Measurements from ENCODE around the gene LRRTM2. TPM values are rescaled to one million over a fixed set of nuclear protein-coding genes. Genes with fewer than 3 reads are reported as not detected.
A peak's percentile ranks its signal among the peaks of the same experiment; 100 is the strongest.

Gene LRRTM2
- total and polyA plus RNA-seq, 8 donors = 0.16 to 2.9 (median 1.0) TPM

DNA sequence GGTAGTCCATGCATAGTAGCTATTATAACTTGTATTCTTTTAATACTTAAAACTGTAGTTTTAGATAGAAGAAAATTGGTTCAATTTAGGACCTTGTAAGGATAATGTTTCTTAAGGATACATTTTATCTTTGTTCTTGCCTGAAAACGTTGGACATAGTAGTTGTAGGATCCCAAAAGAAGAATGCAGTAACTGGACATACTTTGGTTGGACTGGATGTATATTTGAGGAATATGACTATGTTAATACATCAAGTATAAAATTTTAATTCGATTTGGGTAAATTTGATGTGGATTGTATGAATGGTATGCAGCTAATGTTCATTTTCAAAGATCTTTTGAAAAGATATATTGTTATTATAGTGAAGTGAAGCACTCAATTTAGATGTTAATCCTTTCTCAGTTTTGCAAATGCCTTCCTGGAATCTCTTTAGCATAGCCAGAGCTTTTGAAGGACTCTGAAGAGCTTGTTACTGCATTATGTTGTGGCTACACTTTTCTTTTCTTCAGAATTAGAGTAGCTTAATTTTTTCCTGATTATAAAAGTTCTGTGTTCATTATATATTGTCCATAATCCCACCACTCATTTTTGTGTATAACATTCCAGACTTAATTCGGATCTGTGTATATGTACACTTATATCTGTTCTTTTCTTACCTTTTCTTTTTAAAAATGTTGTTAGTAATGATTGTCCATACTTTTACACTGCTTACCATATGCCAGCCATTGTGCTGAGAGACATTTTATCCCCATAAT lies 41.2 kb downstream of the LRRTM2 start:
- DNase-seq = no peak
- no peak overlapping the region for H3K27ac ChIP-seq
- H3K4me1 ChIP-seq = peaks cover 0 to 21% of the 10 kb centered on the region in 2 donors
- no peaks in the 10 kb centered on the region for H3K27me3 ChIP-seq
- ATAC-seq = peak; percentile 21
- H3K36me3 ChIP-seq = peaks cover 0 to 5% of the 10 kb centered on the region in 2 donors
- TF ChIP-seq, protein P1, sequence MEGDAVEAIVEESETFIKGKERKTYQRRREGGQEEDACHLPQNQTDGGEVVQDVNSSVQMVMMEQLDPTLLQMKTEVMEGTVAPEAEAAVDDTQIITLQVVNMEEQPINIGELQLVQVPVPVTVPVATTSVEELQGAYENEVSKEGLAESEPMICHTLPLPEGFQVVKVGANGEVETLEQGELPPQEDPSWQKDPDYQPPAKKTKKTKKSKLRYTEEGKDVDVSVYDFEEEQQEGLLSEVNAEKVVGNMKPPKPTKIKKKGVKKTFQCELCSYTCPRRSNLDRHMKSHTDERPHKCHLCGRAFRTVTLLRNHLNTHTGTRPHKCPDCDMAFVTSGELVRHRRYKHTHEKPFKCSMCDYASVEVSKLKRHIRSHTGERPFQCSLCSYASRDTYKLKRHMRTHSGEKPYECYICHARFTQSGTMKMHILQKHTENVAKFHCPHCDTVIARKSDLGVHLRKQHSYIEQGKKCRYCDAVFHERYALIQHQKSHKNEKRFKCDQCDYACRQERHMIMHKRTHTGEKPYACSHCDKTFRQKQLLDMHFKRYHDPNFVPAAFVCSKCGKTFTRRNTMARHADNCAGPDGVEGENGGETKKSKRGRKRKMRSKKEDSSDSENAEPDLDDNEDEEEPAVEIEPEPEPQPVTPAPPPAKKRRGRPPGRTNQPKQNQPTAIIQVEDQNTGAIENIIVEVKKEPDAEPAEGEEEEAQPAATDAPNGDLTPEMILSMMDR (IDR thresholded peaks at IDR 0.05) = no peak
- intact Hi-C loops (cut with DNase I) = no loop called here
- H3K9me3 ChIP-seq = no peaks in the 10 kb centered on the region
- H3K4me3 ChIP-seq = no peak overlapping the region

GRCh38 chr5:138833080-138833479 lies 42.1 kb downstream of the LRRTM2 start:
- no peak for DNase-seq
- H3K36me3 ChIP-seq = peaks cover 0 to 13% of the 10 kb centered on the region in 2 donors
- H3K27me3 ChIP-seq = no peaks in the 10 kb centered on the region
- no peak overlapping the region for H3K27ac ChIP-seq
- intact Hi-C loops (cut with DNase I) = no loop called here
- no peaks in the 10 kb centered on the region for H3K9me3 ChIP-seq
- peak; percentile 76 for ATAC-seq
- TF ChIP-seq, protein P1 (IDR thresholded peaks at IDR 0.05) = no peak
- peaks cover 0 to 21% of the 10 kb centered on the region in 2 donors for H3K4me1 ChIP-seq
- H3K4me3 ChIP-seq = no peak overlapping the region

DNA sequence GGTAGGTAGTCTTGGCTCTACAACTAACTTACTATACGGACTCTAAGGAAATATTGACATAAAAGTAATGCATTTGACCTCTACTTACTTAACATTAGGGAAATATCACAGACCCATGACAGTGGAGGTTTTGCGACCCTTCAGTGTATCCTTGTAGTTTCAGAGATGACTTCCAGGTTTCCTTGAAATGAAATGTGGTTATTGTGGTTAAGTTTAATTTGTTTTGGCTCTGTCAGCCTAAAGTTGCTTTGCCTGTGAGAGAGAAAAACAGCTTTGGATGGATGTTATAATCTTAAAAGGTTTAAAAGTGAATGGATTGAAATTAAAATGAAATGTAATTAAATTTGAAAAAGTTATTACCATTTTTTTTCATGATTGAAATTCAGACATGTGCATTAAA lies 42.9 kb downstream of the LRRTM2 start:
- no peaks in the 10 kb centered on the region for H3K9me3 ChIP-seq
- TF ChIP-seq, protein P1 (IDR thresholded peaks at IDR 0.05) = no peak
- H3K36me3 ChIP-seq = peaks cover 0 to 22% of the 10 kb centered on the region in 2 donors
- no peak overlapping the region for H3K4me3 ChIP-seq
- peak; percentile 17 for ATAC-seq
- no peak for DNase-seq
- no peak overlapping the region for H3K27ac ChIP-seq
- no peaks in the 10 kb centered on the region for H3K27me3 ChIP-seq
- intact Hi-C loops (cut with DNase I) = no loop called here
- peaks cover 0 to 21% of the 10 kb centered on the region in 2 donors for H3K4me1 ChIP-seq

DNA sequence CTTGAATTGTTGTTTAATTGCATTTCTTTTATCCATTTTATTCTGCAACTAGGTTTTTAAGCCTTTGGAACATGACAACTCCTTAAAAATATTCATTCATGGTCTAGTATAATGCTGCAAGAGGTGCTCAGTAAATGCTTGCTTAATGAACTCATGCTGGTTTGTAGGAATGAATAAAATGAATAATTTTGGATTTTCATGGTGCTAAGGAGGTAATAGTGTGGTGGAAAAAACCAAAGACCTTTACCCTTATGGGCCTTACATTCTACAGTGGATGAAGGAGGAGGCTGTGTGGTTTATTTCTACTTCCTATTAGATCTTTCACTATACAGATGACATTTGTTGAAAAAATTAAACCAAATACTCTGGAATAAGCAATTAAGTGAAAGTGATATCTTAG lies 43.4 kb downstream of the LRRTM2 start:
- H3K27me3 ChIP-seq = no peaks in the 10 kb centered on the region
- H3K4me1 ChIP-seq = peaks cover 0 to 21% of the 10 kb centered on the region in 2 donors
- TF ChIP-seq, protein P1 (IDR thresholded peaks at IDR 0.05) = no peak
- intact Hi-C loops (cut with DNase I) = no loop called here
- ATAC-seq (no peak), DNase-seq (no peak)
- no peak overlapping the region for H3K4me3 ChIP-seq
- no peaks in the 10 kb centered on the region for H3K9me3 ChIP-seq
- H3K27ac ChIP-seq = no peak overlapping the region
- H3K36me3 ChIP-seq = peaks cover 0 to 27% of the 10 kb centered on the region in 2 donors

DNA sequence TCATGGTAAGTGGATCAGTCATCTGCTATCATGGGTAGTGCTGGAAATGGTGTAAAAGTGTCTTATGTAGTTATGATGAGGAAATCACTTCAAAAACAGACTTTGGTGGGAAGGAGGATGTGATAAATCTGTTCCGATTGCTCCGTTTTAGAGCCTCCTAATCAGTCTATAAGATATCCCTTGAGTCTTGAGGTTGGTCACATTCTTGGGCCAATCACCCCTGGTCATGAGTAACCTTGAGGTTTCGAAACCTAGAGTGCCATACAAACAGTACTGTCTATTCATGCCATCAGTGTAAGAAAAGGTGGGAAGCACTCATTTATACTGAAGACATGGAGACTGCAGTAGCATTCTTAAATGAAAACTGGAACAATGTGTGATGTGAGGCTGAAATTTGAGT lies 45.8 kb downstream of the LRRTM2 start:
- Histone ChIP-seq H3K4me1 (peaks cover 0 to 26% of the 10 kb centered on the region in 2 donors), H3K36me3 (peaks cover 0 to 47% of the 10 kb centered on the region in 2 donors), H3K27me3 (no peaks in the 10 kb centered on the region), H3K27ac (no peak overlapping the region), H3K9me3 (no peaks in the 10 kb centered on the region), H3K4me3 (no peak overlapping the region)
- intact Hi-C loops (cut with DNase I) = no loop called here
- DNase-seq (no peak), ATAC-seq (no peak)
- TF ChIP-seq, protein P1 (IDR thresholded peaks at IDR 0.05) = no peak
